Thymus (tissue), 11 donors: ENCODE measurements around the gene CORO2B. TPM values are rescaled to one million over a fixed set of nuclear protein-coding genes. Genes with fewer than 3 reads are reported as not detected.
A peak's percentile ranks its signal among the peaks of the same experiment; 100 is the strongest.

Experiments
- DNase-seq, 9 donors: peaks; one replicate each; pipeline ENCODE4 v3.0.0-alpha.2; 2013; ENCODE audit warnings: low spot score in 9 of 9, low read depth in 6 of 9, missing footprints in 1 of 9
- H3K27ac ChIP-seq, 2 donors: one replicate each; pipeline ENCODE4 v1.5.1; 2013; ENCODE audit warnings: control low read depth in 1 of 2, low read depth in 1 of 2, low read length in 1 of 2, mild to moderate bottlenecking in 1 of 2, moderate library complexity in 1 of 2
- H3K27me3 ChIP-seq, 2 donors: one replicate each; pipeline ENCODE4 v1.5.1; 2013; ENCODE audit warnings: low read length in 1 of 2; ENCODE audit not compliant: control insufficient read depth in 2 of 2, insufficient read depth in 1 of 2
- H3K36me3 ChIP-seq, 2 donors: one replicate each; pipeline ENCODE4 v1.5.1; 2013; ENCODE audit warnings: low read length in 1 of 2, mild to moderate bottlenecking in 1 of 2, moderate library complexity in 1 of 2; ENCODE audit not compliant: control insufficient read depth in 2 of 2, insufficient read depth in 2 of 2
- H3K4me1 ChIP-seq, 2 donors: one replicate each; pipeline ENCODE4 v1.5.1; 2013; ENCODE audit warnings: low read length in 2 of 2; ENCODE audit not compliant: control insufficient read depth in 2 of 2, insufficient read depth in 2 of 2
- H3K4me3 ChIP-seq, 2 donors: one replicate each; pipeline ENCODE4 v1.5.1; 2013; ENCODE audit warnings: low read length in 2 of 2, control low read depth in 1 of 2, mild to moderate bottlenecking in 1 of 2
- H3K9me3 ChIP-seq, 2 donors: one replicate each; pipeline ENCODE4 v1.5.1; 2013; ENCODE audit warnings: low read length in 1 of 2, mild to moderate bottlenecking in 1 of 2; ENCODE audit not compliant: control insufficient read depth in 2 of 2, insufficient read depth in 1 of 2
- WGBS: extraction: QIAGEN DNeasy Blood & Tissue Kit; methylation state at CpG from one replicate; pipeline ENCODE4 v1.1.7; 2013; 5-methylcytosine and 5-hydroxymethylcytosine counted together
- polyA plus RNA-seq: library from polyadenylated mRNA; stranded (reverse); fragments of 200-250 nt; gene quantifications from one replicate; pipeline ENCODE4 v1.2.3, GENCODE V29; 2013
- total RNA-seq: library from RNA; stranded (reverse); fragments of 120-200 nt; gene quantifications from one replicate; pipeline ENCODE4 v1.2.4, GENCODE V29; 2013
- donor health status: healthy.

CORO2B gene
- total and polyA plus RNA-seq, 2 donors: 0.57 to 1.3 TPM

- H3K36me3 ChIP-seq: no peaks in the 10 kb centered on the region
- H3K27ac ChIP-seq: no peak overlapping the region
- H3K4me1 ChIP-seq: no peaks in the 10 kb centered on the region
- peak in 7 of 9 donors; percentile 9 to 52 (median 22) for DNase-seq
- no peaks in the 10 kb centered on the region for H3K9me3 ChIP-seq
- H3K27me3 ChIP-seq: peaks cover 0 to 4% of the 10 kb centered on the region in 2 donors
- no peak overlapping the region for H3K4me3 ChIP-seq
- WGBS: 81% methylated on average over 23 of the region's 23 CpGs
These were observed 72.3 kb downstream of the CORO2B start for GRCh38 chr15:68650901-68651709.

- H3K4me3 ChIP-seq: no peak overlapping the region
- no peak for DNase-seq
- WGBS: 77% methylated on average over 9 of the region's 9 CpGs
- no peaks in the 10 kb centered on the region for H3K9me3 ChIP-seq
- no peaks in the 10 kb centered on the region for H3K4me1 ChIP-seq
- no peaks in the 10 kb centered on the region for H3K36me3 ChIP-seq
- H3K27me3 ChIP-seq: peaks cover 0 to 4% of the 10 kb centered on the region in 2 donors
- no peak overlapping the region for H3K27ac ChIP-seq
These were observed 73.2 kb downstream of the CORO2B start for GRCh38 chr15:68651916-68652525.

- no peaks in the 10 kb centered on the region for H3K9me3 ChIP-seq
- H3K4me1 ChIP-seq: no peaks in the 10 kb centered on the region
- H3K27me3 ChIP-seq: peaks cover 0 to 4% of the 10 kb centered on the region in 2 donors
- WGBS: 94% methylated on average over 6 of the region's 6 CpGs
- no peak for DNase-seq
- no peak overlapping the region for H3K27ac ChIP-seq
- no peaks in the 10 kb centered on the region for H3K36me3 ChIP-seq
- H3K4me3 ChIP-seq: no peak overlapping the region
These were observed 74.3 kb downstream of the CORO2B start for GRCh38 chr15:68653031-68653635.

GRCh38 chr15:68653801-68654200 is 75.0 kb downstream of the CORO2B start:
- Histone ChIP-seq H3K36me3 (no peaks in the 10 kb centered on the region), H3K9me3 (no peaks in the 10 kb centered on the region), H3K27me3 (peaks cover 0 to 4% of the 10 kb centered on the region in 2 donors), H3K4me1 (no peaks in the 10 kb centered on the region), H3K4me3 (no peak overlapping the region), H3K27ac (no peak overlapping the region)
- DNase-seq: no peak
- WGBS: 90% methylated on average over 6 of the region's 6 CpGs

GRCh38 chr15:68654786-68655560 is 76.2 kb downstream of the CORO2B start:
- Histone ChIP-seq H3K4me3 (no peak overlapping the region), H3K4me1 (no peaks in the 10 kb centered on the region), H3K27me3 (peaks cover 0 to 4% of the 10 kb centered on the region in 2 donors), H3K36me3 (no peaks in the 10 kb centered on the region), H3K27ac (no peak overlapping the region), H3K9me3 (no peaks in the 10 kb centered on the region)
- WGBS: 94% methylated on average over 8 of the region's 8 CpGs
- DNase-seq: no peak

GRCh38 chr15:68655686-68656437 is 77.1 kb downstream of the CORO2B start:
- no peak for DNase-seq
- peaks cover 0 to 2% of the 10 kb centered on the region in 2 donors for H3K27me3 ChIP-seq
- H3K9me3 ChIP-seq: no peaks in the 10 kb centered on the region
- H3K4me3 ChIP-seq: no peak overlapping the region
- no peaks in the 10 kb centered on the region for H3K4me1 ChIP-seq
- H3K36me3 ChIP-seq: no peaks in the 10 kb centered on the region
- 95% methylated on average over 8 of the region's 8 CpGs for WGBS
- H3K27ac ChIP-seq: no peak overlapping the region

GRCh38 chr15:68656438-68656739 is 77.6 kb downstream of the CORO2B start:
- DNase-seq: no peak
- 97% methylated on average over 1 of the region's 1 CpG for WGBS
- no peaks in the 10 kb centered on the region for H3K9me3 ChIP-seq
- no peaks in the 10 kb centered on the region for H3K4me1 ChIP-seq
- no peaks in the 10 kb centered on the region for H3K36me3 ChIP-seq
- no peak overlapping the region for H3K27ac ChIP-seq
- no peaks in the 10 kb centered on the region for H3K27me3 ChIP-seq
- H3K4me3 ChIP-seq: no peak overlapping the region

- 37% methylated on average over 8 of the region's 8 CpGs for WGBS
- no peaks in the 10 kb centered on the region for H3K4me1 ChIP-seq
- no peak overlapping the region for H3K27ac ChIP-seq
- DNase-seq: no peak
- H3K27me3 ChIP-seq: no peaks in the 10 kb centered on the region
- H3K4me3 ChIP-seq: no peak overlapping the region
- H3K36me3 ChIP-seq: no peaks in the 10 kb centered on the region
- no peaks in the 10 kb centered on the region for H3K9me3 ChIP-seq
These were observed 79.4 kb downstream of the CORO2B start for GRCh38 chr15:68658151-68658550.
